ENCODE results near the gene AIF1L. TPM values are rescaled to one million over a fixed set of nuclear protein-coding genes. Genes with fewer than 3 reads are reported as not detected.

The AIF1L gene
- total RNA-seq, 1 donor from 2014 or later, result 122 TPM

- H3K4me1 Mint-ChIP-seq, result no peaks in the 10 kb centered on the region
- H3K27me3 Mint-ChIP-seq (ENCODE audit: low read depth), result no peaks in the 10 kb centered on the region
- no peaks in the 10 kb centered on the region for H3K9me3 Mint-ChIP-seq
- no peak overlapping the region for H3K4me3 Mint-ChIP-seq
- H3K27ac Mint-ChIP-seq (ENCODE audit: unreplicated experiment), result no peak overlapping the region
- no peaks in the 10 kb centered on the region for H3K36me3 Mint-ChIP-seq (ENCODE audit: low read depth)
- TF ChIP-seq, protein P1, sequence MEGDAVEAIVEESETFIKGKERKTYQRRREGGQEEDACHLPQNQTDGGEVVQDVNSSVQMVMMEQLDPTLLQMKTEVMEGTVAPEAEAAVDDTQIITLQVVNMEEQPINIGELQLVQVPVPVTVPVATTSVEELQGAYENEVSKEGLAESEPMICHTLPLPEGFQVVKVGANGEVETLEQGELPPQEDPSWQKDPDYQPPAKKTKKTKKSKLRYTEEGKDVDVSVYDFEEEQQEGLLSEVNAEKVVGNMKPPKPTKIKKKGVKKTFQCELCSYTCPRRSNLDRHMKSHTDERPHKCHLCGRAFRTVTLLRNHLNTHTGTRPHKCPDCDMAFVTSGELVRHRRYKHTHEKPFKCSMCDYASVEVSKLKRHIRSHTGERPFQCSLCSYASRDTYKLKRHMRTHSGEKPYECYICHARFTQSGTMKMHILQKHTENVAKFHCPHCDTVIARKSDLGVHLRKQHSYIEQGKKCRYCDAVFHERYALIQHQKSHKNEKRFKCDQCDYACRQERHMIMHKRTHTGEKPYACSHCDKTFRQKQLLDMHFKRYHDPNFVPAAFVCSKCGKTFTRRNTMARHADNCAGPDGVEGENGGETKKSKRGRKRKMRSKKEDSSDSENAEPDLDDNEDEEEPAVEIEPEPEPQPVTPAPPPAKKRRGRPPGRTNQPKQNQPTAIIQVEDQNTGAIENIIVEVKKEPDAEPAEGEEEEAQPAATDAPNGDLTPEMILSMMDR (conservative IDR thresholded peaks at IDR 0.05), result no peak
- no peak for DNase-seq (ENCODE audit: low read depth, low spot score)
Observed at GRCh38 chr9:131081868-131082267, 14.5 kb upstream of the AIF1L start.

DNA sequence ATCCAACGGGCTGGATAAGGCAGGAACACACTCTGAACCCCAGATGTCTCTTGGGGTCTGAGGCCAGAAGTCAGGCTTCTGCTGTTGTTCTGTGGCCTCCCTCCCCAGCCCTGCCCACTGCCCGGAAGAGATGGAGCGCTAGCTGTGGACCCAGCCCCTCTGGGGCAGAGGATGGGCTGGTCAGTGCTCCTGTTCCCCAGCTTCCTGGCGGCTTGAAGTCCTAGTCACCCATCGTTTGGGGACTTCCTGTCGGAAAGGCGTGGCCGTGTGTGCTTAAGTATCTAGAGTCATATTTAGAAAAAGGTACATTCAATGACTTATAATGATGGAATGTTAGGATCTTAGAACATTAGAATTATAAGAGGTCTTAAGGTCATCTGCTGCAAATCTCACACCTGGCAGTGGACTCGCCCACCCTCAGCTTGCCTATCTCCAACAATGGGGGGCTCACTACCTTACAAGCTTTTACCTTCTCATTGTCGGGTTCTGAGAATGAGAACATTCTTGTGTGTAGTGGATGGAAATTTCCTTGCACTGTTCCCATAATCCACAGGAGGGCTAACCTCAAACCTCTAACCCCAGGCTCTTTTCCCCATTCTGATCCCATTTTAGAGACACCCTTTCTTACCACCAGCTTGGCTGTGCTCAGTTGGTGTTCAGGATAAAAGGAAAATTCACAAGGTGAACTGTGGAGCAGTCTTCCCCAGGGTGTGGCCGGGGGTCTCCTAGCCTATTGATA is 13.4 kb upstream of the AIF1L start:
- H3K4me1 Mint-ChIP-seq, result no peaks in the 10 kb centered on the region
- no peaks in the 10 kb centered on the region for H3K9me3 Mint-ChIP-seq
- H3K27ac Mint-ChIP-seq (ENCODE audit: unreplicated experiment), result no peak overlapping the region
- H3K36me3 Mint-ChIP-seq (ENCODE audit: low read depth), result no peaks in the 10 kb centered on the region
- H3K27me3 Mint-ChIP-seq (ENCODE audit: low read depth), result no peaks in the 10 kb centered on the region
- no peak for DNase-seq (ENCODE audit: low read depth, low spot score)
- no peak overlapping the region for H3K4me3 Mint-ChIP-seq
- TF ChIP-seq, protein P1 (conservative IDR thresholded peaks at IDR 0.05), result no peak

DNA sequence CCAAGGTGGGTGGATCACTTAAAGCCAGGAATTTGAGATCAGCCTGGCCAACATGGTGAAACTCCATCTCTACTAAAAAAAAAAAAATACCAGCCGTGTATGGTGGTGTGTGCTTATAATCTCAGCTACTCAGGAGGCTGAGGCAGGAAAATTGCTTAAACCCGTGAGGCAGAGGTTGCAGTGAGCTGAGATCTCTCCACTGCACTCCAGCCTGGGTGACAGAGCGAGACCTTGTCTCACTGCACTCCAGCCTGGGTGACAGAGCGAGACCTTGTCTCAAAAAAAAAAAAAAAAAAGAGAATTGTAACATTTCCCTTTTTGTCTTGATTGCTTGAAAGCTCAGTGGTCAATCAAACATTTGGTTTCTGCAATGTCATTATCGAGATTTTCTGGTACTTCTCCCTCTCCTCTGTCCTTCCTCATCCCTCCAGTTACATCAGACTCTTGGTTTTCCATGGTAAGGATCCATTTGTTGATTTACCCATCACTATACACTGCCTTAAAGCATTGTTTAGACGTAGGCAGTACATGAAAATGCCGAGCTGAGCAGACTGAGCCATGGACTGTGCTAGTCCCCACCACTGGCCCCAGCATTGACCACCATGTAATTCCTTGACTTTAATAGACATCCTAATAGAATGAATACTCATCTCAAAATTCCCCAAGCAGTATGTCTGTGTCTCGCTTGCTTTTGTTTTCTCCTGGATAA is 11.5 kb upstream of the AIF1L start:
- Mint-ChIP-seq H3K4me3 (no peak overlapping the region), H3K4me1 (no peaks in the 10 kb centered on the region), H3K27me3 (ENCODE audit: low read depth) (no peaks in the 10 kb centered on the region), H3K36me3 (ENCODE audit: low read depth) (no peaks in the 10 kb centered on the region), H3K27ac (ENCODE audit: unreplicated experiment) (no peak overlapping the region), H3K9me3 (no peaks in the 10 kb centered on the region)
- no peak for DNase-seq (ENCODE audit: low read depth, low spot score)
- TF ChIP-seq, protein P1 (conservative IDR thresholded peaks at IDR 0.05), result no peak

- H3K27ac Mint-ChIP-seq (ENCODE audit: unreplicated experiment), result no peak overlapping the region
- H3K36me3 Mint-ChIP-seq (ENCODE audit: low read depth), result no peaks in the 10 kb centered on the region
- H3K27me3 Mint-ChIP-seq (ENCODE audit: low read depth), result no peaks in the 10 kb centered on the region
- TF ChIP-seq, protein P1 (conservative IDR thresholded peaks at IDR 0.05), result no peak
- H3K9me3 Mint-ChIP-seq, result no peaks in the 10 kb centered on the region
- H3K4me1 Mint-ChIP-seq, result no peaks in the 10 kb centered on the region
- H3K4me3 Mint-ChIP-seq, result no peak overlapping the region
- no peak for DNase-seq (ENCODE audit: low read depth, low spot score)
Observed at GRCh38 chr9:131085370-131086122, 10.8 kb upstream of the AIF1L start.

DNA sequence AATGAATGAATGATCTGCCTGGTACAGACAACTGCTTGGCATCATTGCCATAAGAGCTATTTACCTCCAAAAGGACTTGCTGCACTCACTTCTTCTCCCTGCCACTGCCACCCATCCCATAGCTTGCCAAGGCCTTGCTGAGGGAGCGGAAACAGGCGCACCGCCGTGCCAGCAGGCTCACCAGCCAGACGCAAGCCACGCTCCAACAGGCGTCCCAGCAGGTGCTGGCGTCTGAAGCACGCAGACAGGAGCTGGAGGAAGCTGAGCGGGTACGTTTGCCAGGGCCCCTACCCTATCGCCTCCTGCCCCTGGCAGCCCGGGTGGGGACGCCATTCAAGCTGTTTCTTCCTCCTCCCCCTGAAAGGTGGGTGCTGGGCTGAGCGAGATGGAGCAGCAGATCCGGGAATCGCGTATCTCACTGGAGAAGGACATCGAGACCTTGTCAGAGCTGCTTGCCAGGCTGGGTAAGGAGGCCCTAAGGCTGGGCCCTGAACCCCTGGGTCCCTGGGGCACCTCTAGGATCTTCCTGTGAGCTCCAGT is 8.9 kb upstream of the AIF1L start:
- no peaks in the 10 kb centered on the region for H3K4me1 Mint-ChIP-seq
- H3K27me3 Mint-ChIP-seq (ENCODE audit: low read depth), result no peaks in the 10 kb centered on the region
- H3K36me3 Mint-ChIP-seq (ENCODE audit: low read depth), result no peaks in the 10 kb centered on the region
- no peak overlapping the region for H3K4me3 Mint-ChIP-seq
- no peak for DNase-seq (ENCODE audit: low read depth, low spot score)
- no peak overlapping the region for H3K27ac Mint-ChIP-seq (ENCODE audit: unreplicated experiment)
- H3K9me3 Mint-ChIP-seq, result no peaks in the 10 kb centered on the region
- TF ChIP-seq, protein P1 (conservative IDR thresholded peaks at IDR 0.05), result no peak
